HG02938 (cell line): Measurements from ENCODE around the gene TFAP2D.

ENCODE experiments used
- ATAC-seq: cut with Tn5 transposase; IDR thresholded peaks from one replicate; pipeline ENCODE4 v1.9.1; 2021; ENCODE audit warnings: mild to moderate bottlenecking, moderate library complexity; ENCODE audit not compliant: unreplicated experiment

TFAP2D gene

DNA sequence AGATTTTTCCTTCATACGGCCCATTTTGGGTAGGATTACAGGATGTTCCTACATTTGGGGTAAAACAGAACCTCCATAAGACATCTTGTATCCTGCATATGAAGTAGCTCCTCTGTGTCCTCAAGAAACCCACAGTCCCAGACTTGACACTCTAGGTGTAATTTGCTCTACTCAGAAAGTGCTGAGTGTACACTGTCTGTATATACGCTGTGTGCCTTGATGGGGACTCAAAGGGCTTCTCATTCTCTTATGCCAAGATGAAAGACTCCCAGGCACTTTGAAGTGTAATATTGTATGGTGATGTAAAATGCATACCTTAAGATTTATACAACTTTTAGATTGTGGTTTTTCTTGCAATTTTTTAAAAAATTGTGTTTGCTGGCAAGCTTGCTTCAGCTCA, 5.2 kb downstream of the TFAP2D start:
- no peak for ATAC-seq

DNA sequence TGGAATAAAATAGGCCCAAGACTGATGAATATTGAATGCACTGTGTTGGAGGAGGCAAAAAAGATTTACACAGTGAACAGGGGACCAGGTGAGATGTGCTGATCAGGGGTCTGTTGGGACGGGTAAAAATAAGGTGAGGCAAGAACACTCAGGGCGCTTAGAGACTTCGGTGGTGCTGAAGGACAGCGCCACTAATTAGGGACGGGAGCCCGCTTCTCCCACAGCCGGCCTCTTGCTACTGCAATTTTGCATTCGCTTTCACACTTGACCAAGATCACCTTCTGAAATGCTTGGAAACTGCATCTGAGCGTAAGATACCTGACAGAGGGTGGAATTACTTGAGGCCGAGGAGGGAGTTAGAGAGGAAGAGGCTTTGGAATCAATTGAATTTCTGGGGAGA, 7.3 kb downstream of the TFAP2D start:
- ATAC-seq, result no peak

- no peak for ATAC-seq
Measured at GRCh38 chr6:50721978-50722377, 8.7 kb downstream of the TFAP2D start.

- no peak for ATAC-seq
Measured at GRCh38 chr6:50722829-50723554, 9.7 kb downstream of the TFAP2D start.

- ATAC-seq, result no peak
Measured at GRCh38 chr6:50724381-50725124, 11.2 kb downstream of the TFAP2D start.

- no peak for ATAC-seq
Measured at GRCh38 chr6:50734488-50734887, 21.2 kb downstream of the TFAP2D start.

DNA sequence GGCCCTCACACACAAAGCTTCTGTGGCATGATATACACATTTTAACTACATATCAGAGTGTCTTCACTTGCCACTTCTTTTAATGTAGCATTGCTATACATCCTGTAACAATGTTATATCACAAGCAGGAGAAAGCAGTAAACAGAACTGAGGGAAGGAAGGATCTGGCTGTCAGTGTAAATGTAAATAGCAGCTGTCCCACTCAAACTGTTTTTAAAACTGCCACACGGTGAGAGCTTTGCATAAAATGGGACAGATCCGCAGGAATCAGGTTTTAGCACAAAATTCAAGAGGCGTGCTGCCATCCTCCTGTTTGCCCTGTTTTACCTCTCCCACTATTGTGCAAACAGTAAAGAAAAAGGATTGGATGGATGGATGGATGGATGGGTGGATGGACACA, 28.8 kb downstream of the TFAP2D start:
- ATAC-seq, result no peak

- no peak for ATAC-seq
Measured at GRCh38 chr6:50744976-50745375, 31.6 kb downstream of the TFAP2D start.

DNA sequence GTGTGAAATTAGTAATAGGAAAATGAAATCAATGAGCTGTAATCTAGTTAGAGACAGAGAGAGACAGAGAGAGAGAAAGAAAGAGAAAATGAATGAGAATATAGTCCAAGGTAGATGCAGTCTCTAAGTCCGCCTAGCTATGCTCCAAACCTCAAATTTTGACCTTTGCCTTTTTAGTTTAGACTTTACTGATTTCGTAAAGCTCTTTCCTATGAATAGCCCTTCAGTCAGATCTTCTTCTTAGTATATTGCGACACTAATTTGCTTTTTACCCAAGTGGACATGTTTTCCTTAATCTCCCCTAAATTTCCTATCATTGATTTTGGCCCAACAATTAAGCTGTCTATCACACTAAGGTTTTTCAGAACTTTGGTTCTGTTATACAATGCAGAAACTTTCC, 49.5 kb downstream of the TFAP2D start:
- ATAC-seq, result no peak

- no peak for ATAC-seq
Measured at GRCh38 chr6:50778696-50779095, 65.4 kb downstream of the TFAP2D start.

DNA sequence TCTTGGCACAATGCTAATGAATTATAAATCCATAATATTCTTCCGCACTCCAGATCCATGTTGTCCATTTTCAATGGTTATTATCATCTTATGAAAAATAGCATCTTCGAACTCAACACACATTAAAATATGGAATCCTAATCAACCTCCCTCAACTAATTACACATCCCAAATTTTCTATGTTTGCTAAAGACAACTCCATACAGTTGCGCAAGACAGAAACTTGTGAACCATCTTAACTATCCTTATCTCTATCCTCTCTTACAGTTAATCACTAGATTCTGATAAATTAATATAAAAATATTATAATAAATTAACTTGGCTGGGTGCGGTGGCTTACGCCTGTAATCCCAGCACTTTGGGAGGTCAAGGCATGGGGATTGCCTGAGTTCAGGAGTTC, 67.1 kb downstream of the TFAP2D start:
- ATAC-seq, result no peak

DNA sequence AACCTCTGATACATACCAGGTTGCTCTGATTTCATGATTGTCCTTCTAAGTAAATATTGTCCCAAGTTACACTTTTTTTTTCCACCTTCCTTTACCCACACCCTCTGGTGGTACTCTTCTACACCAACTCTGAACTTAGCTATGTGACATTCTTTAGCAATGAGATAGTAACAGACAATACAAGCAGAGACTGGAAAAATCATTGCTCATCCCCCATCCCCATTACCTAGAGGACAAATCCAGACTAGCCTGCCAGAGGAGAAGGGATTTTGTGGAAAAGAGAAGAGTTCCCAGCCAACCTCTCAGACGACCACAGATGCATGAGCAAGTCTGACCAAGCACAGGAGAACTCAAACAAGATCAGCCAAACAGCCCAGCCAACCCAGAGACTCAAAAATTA, 72.6 kb downstream of the TFAP2D start:
- ATAC-seq, result no peak

GRCh38 chr6:50791900-50792508, 78.7 kb downstream of the TFAP2D start:
- peak; percentile 70 for ATAC-seq

DNA sequence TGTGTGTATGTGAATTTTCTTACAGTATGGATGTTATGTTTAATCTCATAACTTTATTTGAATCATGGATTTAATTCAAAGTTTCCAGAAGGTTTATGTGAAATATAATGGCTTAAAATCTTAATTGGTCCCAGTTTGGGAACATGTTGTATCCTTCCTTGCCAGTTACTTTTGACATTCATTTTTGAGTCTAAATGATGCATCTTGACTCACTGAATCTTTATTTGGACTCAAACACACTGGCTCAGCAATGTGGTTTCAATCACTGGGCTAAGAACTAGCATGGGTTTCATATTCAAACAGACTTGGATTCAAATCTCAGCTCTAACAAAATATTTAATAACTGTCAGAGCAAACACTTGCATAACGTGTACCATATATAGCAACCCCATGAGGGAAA, 79.4 kb downstream of the TFAP2D start:
- no peak for ATAC-seq

GRCh38 chr6:50795574-50795973, 82.2 kb downstream of the TFAP2D start:
- no peak for ATAC-seq

DNA sequence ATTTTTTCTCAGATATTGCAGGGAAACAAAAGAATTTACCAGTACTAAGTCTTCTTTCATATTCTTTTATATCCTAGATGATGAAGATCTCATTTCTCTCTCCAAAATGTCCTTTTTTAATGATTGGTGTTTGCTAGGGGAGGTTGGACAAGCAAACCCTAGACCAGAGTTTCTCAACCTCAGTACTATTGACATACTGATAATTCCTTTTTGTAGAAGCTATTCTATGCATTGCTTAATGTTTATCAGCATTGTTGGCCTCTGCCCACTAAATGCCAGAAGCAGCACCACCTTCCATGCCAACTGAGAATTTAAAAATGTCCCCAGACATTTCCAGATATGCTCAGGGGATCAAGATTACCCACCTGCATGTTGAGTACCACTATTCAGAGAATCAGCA, 91.0 kb downstream of the TFAP2D start:
- no peak for ATAC-seq

GRCh38 chr6:50807035-50807434, 93.7 kb downstream of the TFAP2D start:
- ATAC-seq, result no peak

DNA sequence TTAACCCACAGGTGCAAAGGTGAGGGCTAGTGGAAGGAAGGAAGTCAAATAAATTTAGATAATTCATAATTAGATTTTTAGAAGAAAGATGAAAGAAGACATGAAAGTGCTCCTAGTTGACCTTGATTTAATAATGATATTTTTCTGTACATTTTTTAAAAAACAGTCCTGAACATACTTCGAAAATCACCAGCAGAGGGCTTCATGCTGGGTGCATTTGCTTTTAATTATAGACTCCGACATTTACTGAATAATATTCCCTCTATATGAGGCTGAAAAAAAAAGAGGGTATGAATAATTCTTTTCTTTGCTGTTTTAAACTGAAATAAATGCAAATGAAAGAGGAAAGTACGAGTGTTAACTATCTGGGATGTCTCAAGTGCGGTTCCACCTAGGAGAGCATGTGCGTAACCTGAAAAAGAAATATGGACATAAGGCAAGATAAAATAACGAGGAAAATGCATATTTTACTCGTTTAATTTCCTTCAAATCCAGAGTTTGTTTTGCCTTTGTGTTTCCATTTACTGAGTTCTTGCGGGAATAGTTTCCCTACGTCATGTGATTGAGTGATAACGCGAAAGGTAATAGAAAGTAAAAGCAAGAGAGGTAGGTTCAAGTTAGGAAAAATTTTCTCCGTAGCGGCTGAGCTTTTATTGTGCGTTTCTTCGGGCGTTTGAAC, 102.2 kb downstream of the TFAP2D start:
- ATAC-seq, result peak; percentile 41

DNA sequence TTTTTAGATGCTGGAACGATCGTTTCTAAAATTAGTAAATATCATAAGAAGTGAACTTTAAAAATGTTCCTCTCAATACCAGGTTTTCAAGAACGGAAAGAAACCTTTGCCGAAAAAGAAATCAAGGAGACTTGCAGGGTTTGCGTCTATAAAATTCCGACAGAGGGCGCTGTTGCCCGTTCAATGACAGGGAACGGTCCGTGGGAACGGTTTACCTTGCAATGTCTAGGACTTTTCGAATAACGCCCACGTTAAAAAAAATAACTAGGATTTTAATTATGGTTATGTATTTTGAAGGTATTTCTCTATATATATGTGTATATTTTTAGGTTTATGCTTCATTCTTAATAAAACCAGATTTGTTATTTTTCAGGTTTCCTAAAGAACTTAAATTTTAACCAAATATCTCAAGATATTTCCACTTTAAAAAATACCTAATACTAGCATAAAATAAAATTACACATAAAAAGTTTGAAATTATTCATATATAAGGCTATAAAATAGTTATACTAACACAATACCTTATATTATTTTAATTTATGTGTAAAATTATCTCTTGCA, 102.9 kb downstream of the TFAP2D start:
- peak; percentile 75 for ATAC-seq

DNA sequence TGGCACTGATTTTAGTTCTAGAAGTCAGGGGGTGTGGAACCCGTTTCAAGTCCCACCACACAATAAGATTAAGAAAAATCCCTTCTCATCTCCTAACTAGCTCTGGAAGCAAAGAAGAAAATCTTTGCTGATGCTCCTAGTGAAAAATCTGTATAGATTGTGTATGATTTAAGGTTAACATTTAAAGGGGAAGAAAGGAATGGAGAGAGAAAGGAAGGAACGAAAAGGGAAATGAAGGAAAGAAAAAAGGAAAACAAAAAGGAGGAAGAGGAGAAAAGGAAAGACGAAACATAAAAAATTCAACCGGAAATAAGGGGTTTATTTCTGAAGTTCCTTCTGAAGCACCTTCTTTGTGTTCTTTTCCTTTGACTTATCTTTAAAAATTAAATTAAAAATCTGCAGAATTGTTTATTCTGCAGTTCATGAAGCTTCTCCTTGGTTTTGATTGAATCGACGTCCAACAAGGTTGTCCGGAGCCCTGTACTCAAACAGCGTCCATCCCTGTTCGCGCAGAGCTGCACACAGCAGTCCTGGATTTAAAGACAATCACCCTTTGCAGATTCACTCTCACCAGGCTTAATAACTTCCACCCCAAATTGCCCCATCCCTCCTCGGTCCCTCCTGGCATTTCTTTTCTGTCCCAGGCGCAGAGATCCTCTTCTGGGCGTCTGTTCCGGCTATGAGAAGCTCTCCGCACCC, 103.8 kb downstream of the TFAP2D start:
- ATAC-seq, result no peak

GRCh38 chr6:50817646-50817950, 104.3 kb downstream of the TFAP2D start:
- ATAC-seq, result no peak
